Heart left ventricle (tissue), 16 donors: ENCODE data around the gene CTTN. TPM values are rescaled to one million over a fixed set of nuclear protein-coding genes. Genes with fewer than 3 reads are reported as not detected.

Experiments used
- ATAC-seq, 4 donors: fragments of 200-7000 bp; cut with Tn5 transposase; one replicate each; pipeline ENCODE4 v1.9.1; 2020 to 2022; ENCODE audit warnings: moderate library complexity in 4 of 4, mild to moderate bottlenecking in 3 of 4, moderate number of reproducible peaks in 1 of 4
- DNase-seq, 5 donors: peaks; one replicate each; pipeline ENCODE4 v3.0.0-alpha.2; 2020
- H3K27ac ChIP-seq, 12 donors: fragments of 200-600 bp; sonication (generic) in 4 of 12; one replicate each; pipeline versions ENCODE4 v1.5.0 to v1.8.0; 2016 to 2022; ENCODE audit warnings: mild to moderate bottlenecking in 2 of 12
- H3K27me3 ChIP-seq, 9 donors: fragments of 200-600 bp; sonication (generic) in 2 of 9; one replicate each; pipeline versions ENCODE4 v1.5.1 to v1.8.0; 2016 to 2022; ENCODE audit warnings: mild to moderate bottlenecking in 3 of 9
- H3K36me3 ChIP-seq, 9 donors: fragments of 200-600 bp; sonication (generic) in 2 of 9; one replicate each; pipeline versions ENCODE4 v1.5.0 to v1.8.0; 2018 to 2022; ENCODE audit warnings: mild to moderate bottlenecking in 2 of 9
- H3K4me1 ChIP-seq, 12 donors: fragments of 200-600 bp; sonication (generic) in 4 of 12; one replicate each; pipeline versions ENCODE4 v1.5.0 to v1.8.0; 2016 to 2022; ENCODE audit warnings: mild to moderate bottlenecking in 3 of 12
- H3K4me3 ChIP-seq, 12 donors: fragments of 200-600 bp; sonication (generic) in 4 of 12; one replicate each; pipeline versions ENCODE4 v1.5.0 to v1.8.0; 2017 to 2022; ENCODE audit warnings: mild to moderate bottlenecking in 9 of 12, moderate library complexity in 4 of 12
- H3K9me3 ChIP-seq, 12 donors: fragments of 200-600 bp; sonication (generic) in 4 of 12; one replicate each; pipeline versions ENCODE4 v1.5.0 to v1.8.0; 2016 to 2022; ENCODE audit warnings: mild to moderate bottlenecking in 1 of 12
- POLR2A ChIP-seq, 2 donors: fragments of 450-650 bp; IDR thresholded peaks; one replicate each; pipeline ENCODE4 v1.6.1; 2017; ENCODE audit warnings: antibody characterized with exemption in 2 of 2, mild to moderate bottlenecking in 2 of 2, moderate library complexity in 2 of 2
- WGBS, 4 donors: extraction: QIAGEN DNeasy Blood & Tissue Kit in 2 of 4; methylation state at CpG; one replicate each; pipeline versions ENCODE4 v1.1.5 to v1.1.7; 2013 to 2018; 5-methylcytosine and 5-hydroxymethylcytosine counted together
- intact Hi-C, 10 donors: fragments of 100-400 bp; cut with DNase I; formaldehyde crosslinking; loops; one replicate each; pipeline versions ENCODE4 v1.11.1 to v1.14.2; 2022
- polyA plus RNA-seq, 2 donors: library from polyadenylated mRNA; stranded (reverse); fragments of 200-250 nt; gene quantifications; one replicate each; pipeline ENCODE4 v1.2.3, GENCODE V29; 2013
- total RNA-seq, 9 donors: library from RNA; depleted of rRNA in 2 of 9; stranded (reverse); fragments of >200 nt in 2 of 9; fragmentation: NEBNext Ultra II Directional in 3 of 9; extraction: Animal tissue kit (Norgen Biotek cat#: 25700) in 3 of 9; gene quantifications; one replicate each; pipeline versions ENCODE4 v1.1.0 to v1.2.4, GENCODE V29; 2016 to 2023
- TF ChIP-seq, protein P1 (sequence below), 12 donors: fragments of 200-600 bp; sonication (generic) in 4 of 12; IDR thresholded peaks; one replicate each; pipeline versions ENCODE4 v1.5.0 to v1.8.0; 2018 to 2022; ENCODE audit warnings: antibody characterized with exemption in 12 of 12, mild to moderate bottlenecking in 5 of 12
- donor health status: ischemic (EF 13 %, LVEDD 7.1; RV severe dilation, severe dysfunction).
- donor health status: healthy with polysubstance abuse.
- donor health status: DM: no; HTN: yes; CAD: no.
- donor health status: DM: no; HTN: no; CAD: no.
- donor health status: ischemic (EF 25% LVEDD 6.9; RV normal size, moderate dysfunction).
- donor health status: ischemic (EF 25% LVEDD 5.7; RV mildly dilated, moderate dysfunction).
- donor health status: healthy.
- donor health status: DM: yes; HTN: yes; CAD: no.
- donor health status: ischemic (EF 35%, LVEDD 5.7; RV mildly dilated, moderate dysfunction).
- donor health status: nonischemic (EF 11% LVEDD 7.7; RV severe dilation, severe dysfunction).
- donor health status: DM: yes; HTN: yes; CAD: no.
- donor health status: PGD.
- donor health status: ischemic (EF 29% LVEDD 5.4; RV normal size, mild dysfunction).
- donor health status: nonischemic (EF 23%, LVEDD 6.1; RV moderate dilation, normal function).

CTTN gene
- total and polyA plus RNA-seq, 11 donors, result 77.3 to 186 (median 133) TPM

DNA sequence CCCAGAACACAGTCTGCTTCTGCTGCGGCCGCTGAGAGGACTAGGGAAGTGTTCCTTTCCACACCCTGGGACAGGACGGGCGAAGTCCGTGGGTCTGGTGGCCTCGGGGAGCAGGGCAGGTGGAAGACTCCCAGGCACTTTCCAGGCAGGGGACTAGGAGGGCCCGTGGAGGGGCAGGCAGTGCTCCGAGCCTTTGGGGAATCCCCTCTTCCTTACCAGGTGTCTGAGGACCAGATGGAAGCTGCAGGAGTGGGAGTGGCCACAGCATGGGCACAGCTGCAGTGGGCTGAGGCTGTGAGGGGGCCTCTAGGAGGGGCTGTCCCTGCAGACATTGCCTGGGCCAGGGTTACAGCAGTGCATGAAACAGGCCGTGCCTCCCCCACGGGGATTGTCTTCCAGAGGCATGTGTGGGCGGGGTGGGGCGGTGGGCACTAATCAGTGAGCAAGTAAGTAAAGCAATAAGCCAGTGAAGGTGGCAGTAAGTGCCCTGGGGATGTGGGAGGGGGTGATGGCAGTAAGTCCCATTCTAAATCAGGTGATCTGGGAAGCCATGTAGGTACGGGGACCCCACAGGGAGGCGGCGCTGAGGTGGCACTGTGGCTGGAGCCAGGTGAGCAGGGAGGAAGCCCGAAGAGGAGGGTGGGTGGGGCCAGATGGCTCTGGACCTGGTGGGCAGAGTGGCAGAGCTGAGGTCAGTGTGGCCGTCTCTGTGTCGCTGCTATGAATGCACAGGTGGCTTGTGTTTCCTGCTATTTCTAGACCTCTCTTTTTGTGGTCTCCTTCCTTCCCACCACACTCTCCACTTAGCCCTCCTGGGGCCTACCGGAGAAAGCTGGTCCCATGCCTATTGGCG, 66.4 kb downstream of the CTTN start:
- intact Hi-C loops, result loop anchor here in 1 of 10 donors (5.0 kb wide), 1 partner anchor 958 kb away; no protein-coding TSS in a partner anchor
- H3K27me3 ChIP-seq, result peaks cover 0 to 5% (median 0%) of the 10 kb centered on the region in 9 donors

DNA sequence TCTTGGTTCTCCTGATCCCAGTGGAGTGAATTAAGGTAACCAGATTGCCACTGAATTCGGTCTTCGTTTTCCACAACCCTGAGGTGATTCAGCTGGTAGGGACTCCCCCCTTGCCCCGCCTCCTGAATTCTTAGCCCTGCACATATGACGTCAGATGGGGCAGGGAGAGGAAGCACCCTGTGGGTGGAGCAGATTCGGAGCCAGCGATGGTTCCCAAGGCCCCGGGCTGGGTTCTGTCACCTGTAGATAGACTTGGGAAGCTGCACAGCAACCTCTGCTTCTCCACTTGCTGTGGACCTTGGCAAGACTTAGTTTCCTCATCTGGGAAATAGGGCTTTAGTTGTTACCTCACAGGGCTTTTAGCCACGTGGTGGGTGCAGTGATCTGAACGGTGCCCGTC, 67.8 kb downstream of the CTTN start:
- Histone ChIP-seq H3K27me3 (peaks cover 0 to 5% (median 0%) of the 10 kb centered on the region in 9 donors), H3K9me3 (no peaks in the 10 kb centered on the region), H3K4me1 (peaks cover 0 to 9% (median 1%) of the 10 kb centered on the region in 12 donors), H3K4me3 (no peak overlapping the region), H3K36me3 (no peaks in the 10 kb centered on the region), H3K27ac (no peak overlapping the region)
- WGBS, 4 donors, result 70 to 74% (median 71%) methylated on average over 10 of the region's 10 CpGs
- DNase-seq (no peak), ATAC-seq (no peak)
- no peak for TF ChIP-seq POLR2A (IDR thresholded peaks at IDR 0.05)
- TF ChIP-seq, protein P1, sequence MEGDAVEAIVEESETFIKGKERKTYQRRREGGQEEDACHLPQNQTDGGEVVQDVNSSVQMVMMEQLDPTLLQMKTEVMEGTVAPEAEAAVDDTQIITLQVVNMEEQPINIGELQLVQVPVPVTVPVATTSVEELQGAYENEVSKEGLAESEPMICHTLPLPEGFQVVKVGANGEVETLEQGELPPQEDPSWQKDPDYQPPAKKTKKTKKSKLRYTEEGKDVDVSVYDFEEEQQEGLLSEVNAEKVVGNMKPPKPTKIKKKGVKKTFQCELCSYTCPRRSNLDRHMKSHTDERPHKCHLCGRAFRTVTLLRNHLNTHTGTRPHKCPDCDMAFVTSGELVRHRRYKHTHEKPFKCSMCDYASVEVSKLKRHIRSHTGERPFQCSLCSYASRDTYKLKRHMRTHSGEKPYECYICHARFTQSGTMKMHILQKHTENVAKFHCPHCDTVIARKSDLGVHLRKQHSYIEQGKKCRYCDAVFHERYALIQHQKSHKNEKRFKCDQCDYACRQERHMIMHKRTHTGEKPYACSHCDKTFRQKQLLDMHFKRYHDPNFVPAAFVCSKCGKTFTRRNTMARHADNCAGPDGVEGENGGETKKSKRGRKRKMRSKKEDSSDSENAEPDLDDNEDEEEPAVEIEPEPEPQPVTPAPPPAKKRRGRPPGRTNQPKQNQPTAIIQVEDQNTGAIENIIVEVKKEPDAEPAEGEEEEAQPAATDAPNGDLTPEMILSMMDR (IDR thresholded peaks at IDR 0.05), result no peak
- intact Hi-C loops, result no loop called here

More for the DNA sequence above, 66.4 kb downstream of the CTTN start:
- 72 to 76% (median 74%) methylated on average over 16 to 20 of the region's 20 CpGs for WGBS, 4 donors
- DNase-seq (no peak), ATAC-seq (no peak)
- no peaks in the 10 kb centered on the region for H3K9me3 ChIP-seq
- no peak overlapping the region for H3K27ac ChIP-seq
- TF ChIP-seq, protein P1 (IDR thresholded peaks at IDR 0.05), result no peak
- no peak for TF ChIP-seq POLR2A (IDR thresholded peaks at IDR 0.05)
- H3K4me3 ChIP-seq, result no peak overlapping the region
- H3K4me1 ChIP-seq, result peaks cover 0 to 3% (median 0%) of the 10 kb centered on the region in 12 donors
- H3K36me3 ChIP-seq, result no peaks in the 10 kb centered on the region

DNA sequence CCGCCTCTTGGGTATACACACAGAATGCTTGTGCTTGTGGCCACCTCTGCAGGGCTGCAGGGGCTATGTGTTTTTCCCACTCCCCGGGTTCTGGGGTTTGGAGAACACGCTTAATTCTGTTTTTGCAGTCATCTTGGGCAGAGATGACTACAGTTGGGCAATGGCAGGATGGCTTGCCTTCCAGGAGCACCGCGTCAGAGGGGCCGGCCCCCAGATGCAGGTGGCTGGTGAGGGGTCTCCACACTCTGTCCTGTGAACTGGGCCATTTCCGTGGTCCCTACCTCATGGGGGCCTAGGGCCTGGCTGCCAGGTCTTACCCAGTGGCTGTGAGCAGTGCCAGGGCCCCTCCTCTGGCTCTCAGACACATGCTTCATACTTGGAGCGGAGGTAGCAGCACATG, 68.3 kb downstream of the CTTN start:
- ATAC-seq, result no peak
- 86 to 92% (median 88%) methylated on average over 6 to 8 of the region's 8 CpGs for WGBS, 4 donors
- Histone ChIP-seq H3K27me3 (peaks cover 0 to 5% (median 0%) of the 10 kb centered on the region in 9 donors), H3K9me3 (no peaks in the 10 kb centered on the region), H3K36me3 (no peaks in the 10 kb centered on the region), H3K4me1 (peaks cover 0 to 9% (median 1%) of the 10 kb centered on the region in 12 donors), H3K27ac (no peak overlapping the region), H3K4me3 (no peak overlapping the region)
- DNase-seq, result no peak
- intact Hi-C loops, result no loop called here
- TF ChIP-seq, protein P1 (IDR thresholded peaks at IDR 0.05), result no peak
- no peak for TF ChIP-seq POLR2A (IDR thresholded peaks at IDR 0.05)
